ENCODE results near the gene POU4F3.
A peak's percentile ranks its signal among the peaks of the same experiment; 100 is the strongest.

POU4F3 gene

DNA sequence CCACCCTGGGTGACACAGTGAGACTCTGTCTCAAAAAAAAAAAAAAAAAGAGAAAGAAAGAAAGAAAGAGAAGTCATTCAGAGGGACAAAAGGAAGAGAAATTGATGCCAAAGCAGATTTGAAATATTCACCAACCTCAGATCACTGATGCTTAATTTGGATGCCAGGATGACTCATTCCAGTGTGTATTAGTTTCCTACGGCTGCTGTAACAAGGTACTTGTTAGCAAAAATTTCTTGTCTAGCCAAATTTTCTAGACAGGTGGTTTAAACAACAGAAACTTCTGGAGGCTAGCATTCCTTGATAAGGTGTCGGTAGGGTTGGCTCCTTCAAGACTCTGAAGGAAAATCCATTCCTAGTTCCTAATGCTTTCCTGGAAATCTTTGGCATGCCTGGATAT, 42.1 kb downstream of the POU4F3 start:
- H3K27ac ChIP-seq (ENCODE audit: low read depth, low read length), result no peak overlapping the region
- no peak overlapping the region for H3K9ac ChIP-seq (ENCODE audit: low read length)
- H3K4me2 ChIP-seq (ENCODE audit: low read length), result no peak overlapping the region
- no peak overlapping the region for H3K18ac ChIP-seq (ENCODE audit: low read length)
- no peak overlapping the region for H2BK15ac ChIP-seq (replicated peaks; ENCODE audit: low read depth)
- no peaks in the 10 kb centered on the region for H3K36me3 ChIP-seq (ENCODE audit: control insufficient read depth, insufficient read depth, low read length)
- no CpG with 5 or more reads among the region's 2 CpGs for WGBS (ENCODE audit: extremely low coverage, insufficient coverage, low lambda C conversion rate)
- no peak overlapping the region for H4K5ac ChIP-seq (ENCODE audit: low read length)
- H3K4me1 ChIP-seq (ENCODE audit: control insufficient read depth, low read depth, low read length), result no peaks in the 10 kb centered on the region
- H3K56ac ChIP-seq (ENCODE audit: low read length), result no peak overlapping the region
- H2BK120ac ChIP-seq (ENCODE audit: low read depth, low read length), result no peak overlapping the region
- H3K79me1 ChIP-seq (ENCODE audit: low read length), result no peaks in the 10 kb centered on the region
- no peak overlapping the region for H2BK5ac ChIP-seq (ENCODE audit: low read length)
- no peak overlapping the region for H4K8ac ChIP-seq (ENCODE audit: low read depth, low read length)
- DNase-seq, result no peak
- H3K4ac ChIP-seq (ENCODE audit: low read depth, low read length), result no peak overlapping the region
- no peaks in the 10 kb centered on the region for H3K79me2 ChIP-seq (ENCODE audit: control insufficient read depth, insufficient read depth, low read length)
- no peak overlapping the region for H3K4me3 ChIP-seq (ENCODE audit: low read length)
- H3K27me3 ChIP-seq (ENCODE audit: insufficient read depth, low read length, poor library complexity), result no peaks in the 10 kb centered on the region
- no peak overlapping the region for H2AK5ac ChIP-seq (ENCODE audit: low read length)
- no peak overlapping the region for H3K23ac ChIP-seq (ENCODE audit: low read length)

GRCh38 chr5:146388386-146388785, 49.7 kb downstream of the POU4F3 start:
- no peak overlapping the region for H3K23ac ChIP-seq (ENCODE audit: low read length)
- H3K4ac ChIP-seq (ENCODE audit: low read depth, low read length), result no peak overlapping the region
- WGBS (ENCODE audit: extremely low coverage, insufficient coverage, low lambda C conversion rate), result no CpG with 5 or more reads among the region's 2 CpGs

GRCh38 chr5:146390469-146390868, 51.8 kb downstream of the POU4F3 start:
- WGBS (ENCODE audit: extremely low coverage, insufficient coverage, low lambda C conversion rate), result no CpG with 5 or more reads among the region's 2 CpGs
- DNase-seq, result peak; percentile 69

More at GRCh38 chr5:146388386-146388785, 49.7 kb downstream of the POU4F3 start:
- Histone ChIP-seq H2BK120ac (ENCODE audit: low read depth, low read length) (no peak overlapping the region), H2BK15ac (replicated peaks; ENCODE audit: low read depth) (no peak overlapping the region), H3K4me1 (ENCODE audit: control insufficient read depth, low read depth, low read length) (no peaks in the 10 kb centered on the region), H3K79me2 (ENCODE audit: control insufficient read depth, insufficient read depth, low read length) (no peaks in the 10 kb centered on the region), H3K4me2 (ENCODE audit: low read length) (no peak overlapping the region), H3K27ac (ENCODE audit: low read depth, low read length) (no peak overlapping the region), H3K9ac (ENCODE audit: low read length) (no peak overlapping the region), H4K5ac (ENCODE audit: low read length) (no peak overlapping the region), H3K4me3 (ENCODE audit: low read length) (no peak overlapping the region), H3K27me3 (ENCODE audit: insufficient read depth, low read length, poor library complexity) (no peaks in the 10 kb centered on the region), H3K56ac (ENCODE audit: low read length) (no peak overlapping the region), H3K18ac (ENCODE audit: low read length) (no peak overlapping the region), H2BK5ac (ENCODE audit: low read length) (no peak overlapping the region), H4K8ac (ENCODE audit: low read depth, low read length) (no peak overlapping the region), H2AK5ac (ENCODE audit: low read length) (no peak overlapping the region), H3K36me3 (ENCODE audit: control insufficient read depth, insufficient read depth, low read length) (no peaks in the 10 kb centered on the region), H3K79me1 (ENCODE audit: low read length) (no peaks in the 10 kb centered on the region)
- DNase-seq, result no peak

More at GRCh38 chr5:146390469-146390868, 51.8 kb downstream of the POU4F3 start:
- no peak overlapping the region for H2BK5ac ChIP-seq (ENCODE audit: low read length)
- H3K36me3 ChIP-seq (ENCODE audit: control insufficient read depth, insufficient read depth, low read length), result no peaks in the 10 kb centered on the region
- no peak overlapping the region for H3K4ac ChIP-seq (ENCODE audit: low read depth, low read length)
- H3K79me1 ChIP-seq (ENCODE audit: low read length), result no peaks in the 10 kb centered on the region
- H3K4me1 ChIP-seq (ENCODE audit: control insufficient read depth, low read depth, low read length), result no peaks in the 10 kb centered on the region
- H3K4me3 ChIP-seq (ENCODE audit: low read length), result no peak overlapping the region
- H3K18ac ChIP-seq (ENCODE audit: low read length), result no peak overlapping the region
- no peak overlapping the region for H3K27ac ChIP-seq (ENCODE audit: low read depth, low read length)
- H3K56ac ChIP-seq (ENCODE audit: low read length), result no peak overlapping the region
- no peak overlapping the region for H3K23ac ChIP-seq (ENCODE audit: low read length)
- no peak overlapping the region for H2BK15ac ChIP-seq (replicated peaks; ENCODE audit: low read depth)
- H4K5ac ChIP-seq (ENCODE audit: low read length), result no peak overlapping the region
- no peak overlapping the region for H2AK5ac ChIP-seq (ENCODE audit: low read length)
- no peaks in the 10 kb centered on the region for H3K27me3 ChIP-seq (ENCODE audit: insufficient read depth, low read length, poor library complexity)
- H2BK120ac ChIP-seq (ENCODE audit: low read depth, low read length), result no peak overlapping the region
- no peak overlapping the region for H3K4me2 ChIP-seq (ENCODE audit: low read length)
- no peak overlapping the region for H4K8ac ChIP-seq (ENCODE audit: low read depth, low read length)
- H3K9ac ChIP-seq (ENCODE audit: low read length), result no peak overlapping the region
- H3K79me2 ChIP-seq (ENCODE audit: control insufficient read depth, insufficient read depth, low read length), result no peaks in the 10 kb centered on the region

All from mesendoderm (in vitro differentiated cells).